ENCODE measurements around the gene TNFSF8. TPM values are rescaled to one million over a fixed set of nuclear protein-coding genes. Genes with fewer than 3 reads are reported as not detected.

Gene TNFSF8
- total RNA-seq, 2 experiments from 2014 or later = 70.9 to 71.6 TPM

- DNase-seq (no peak), ATAC-seq (ENCODE audit: poor library complexity) (no peak)
- peaks cover 2% of the 10 kb centered on the region for H3K9me3 Mint-ChIP-seq
- Histone ChIP-seq H3K36me3 (ENCODE audit: insufficient read depth, low read length) (no peaks in the 10 kb centered on the region), H3K27me3 (ENCODE audit: control insufficient read depth in 1 of 2, insufficient read depth in 2 of 2, low read length in 2 of 2) (no peaks in the 10 kb centered on the region), H3K9me3 (ENCODE audit: control insufficient read depth in 1 of 2, insufficient read depth in 1 of 2, low read length in 2 of 2) (no peaks in the 10 kb centered on the region), H3K27ac (ENCODE audit: low read depth in 1 of 2, low read length in 2 of 2) (no peak overlapping the region), H3K4me3 (ENCODE audit: low read length) (no peak overlapping the region), H3K4me1 (ENCODE audit: insufficient read depth, low read length) (no peaks in the 10 kb centered on the region)
- no peaks in the 10 kb centered on the region for H3K36me3 Mint-ChIP-seq (ENCODE audit: low read depth)
- H3K4me1 Mint-ChIP-seq (ENCODE audit: low read depth) = peaks cover 8% of the 10 kb centered on the region
- intact Hi-C loops (cut with DNase I, micrococcal nuclease) = no loop called here
- ChIA-PET POLR2A (no interaction called here), CTCF (no interaction called here)
- H3K27ac Mint-ChIP-seq = no peak overlapping the region
- H3K4me3 Mint-ChIP-seq = no peak overlapping the region
- TF ChIP-seq CTCF (IDR thresholded peaks at IDR 0.05) = no peak
- no peaks in the 10 kb centered on the region for H3K27me3 Mint-ChIP-seq
Observed at GRCh38 chr9:114854736-114855355, 75.5 kb downstream of the TNFSF8 start.

DNA sequence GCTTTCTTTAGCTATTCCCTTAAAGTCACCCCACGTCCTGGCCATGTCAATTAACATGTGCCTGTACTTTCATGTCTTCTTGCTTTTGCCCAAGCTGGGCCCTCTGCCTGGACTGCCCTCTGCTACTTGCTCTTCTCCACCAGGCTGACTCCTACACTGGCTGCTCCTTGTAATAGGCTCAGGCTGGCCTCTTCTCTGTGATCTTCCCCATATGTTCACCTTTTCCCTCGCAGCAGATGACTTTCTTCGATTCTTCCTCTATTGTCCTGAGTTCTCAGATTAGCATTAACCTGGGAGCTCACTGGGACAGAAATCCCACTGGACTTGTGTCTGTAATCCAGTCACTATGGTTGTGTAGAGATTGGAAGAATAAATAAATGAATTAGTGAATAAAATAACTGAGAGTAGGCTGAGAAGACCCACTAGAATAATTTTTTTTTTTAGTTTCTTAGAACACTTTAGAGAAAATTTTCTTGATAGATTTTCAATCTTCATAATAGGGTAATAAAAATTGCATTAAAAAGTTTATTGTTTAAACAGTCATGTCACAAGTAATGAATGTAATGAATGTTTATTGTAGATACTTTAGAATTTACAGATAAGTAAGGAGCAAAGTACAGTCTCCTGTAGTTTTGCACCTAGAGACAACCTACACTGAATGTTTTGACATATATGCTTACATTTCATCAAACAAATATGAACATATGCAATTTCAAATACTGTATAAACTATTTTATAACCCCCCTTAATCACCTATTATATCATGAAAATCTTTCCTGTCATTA is 77.1 kb downstream of the TNFSF8 start:
- POLR2A ChIA-PET = no interaction called here
- intact Hi-C loops (cut with DNase I, micrococcal nuclease) = no loop called here
- Mint-ChIP-seq H3K36me3 (ENCODE audit: low read depth) (no peaks in the 10 kb centered on the region), H3K27ac (no peak overlapping the region), H3K27me3 (no peaks in the 10 kb centered on the region), H3K4me3 (no peak overlapping the region), H3K9me3 (peaks cover 2% of the 10 kb centered on the region), H3K4me1 (ENCODE audit: low read depth) (peaks cover 8% of the 10 kb centered on the region)
- DNase-seq (no peak), ATAC-seq (ENCODE audit: poor library complexity) (no peak)
- no peaks in the 10 kb centered on the region for H3K27me3 ChIP-seq (ENCODE audit: control insufficient read depth in 1 of 2, insufficient read depth in 2 of 2, low read length in 2 of 2)
- H3K4me3 ChIP-seq (ENCODE audit: low read length) = no peak overlapping the region
- no peak overlapping the region for H3K27ac ChIP-seq (ENCODE audit: low read depth in 1 of 2, low read length in 2 of 2)
- no peak for TF ChIP-seq CTCF (IDR thresholded peaks at IDR 0.05)
- H3K4me1 ChIP-seq (ENCODE audit: insufficient read depth, low read length) = no peaks in the 10 kb centered on the region
- no peaks in the 10 kb centered on the region for H3K36me3 ChIP-seq (ENCODE audit: insufficient read depth, low read length)
- CTCF ChIA-PET = no interaction called here
- H3K9me3 ChIP-seq (ENCODE audit: control insufficient read depth in 1 of 2, insufficient read depth in 1 of 2, low read length in 2 of 2) = no peaks in the 10 kb centered on the region

DNA sequence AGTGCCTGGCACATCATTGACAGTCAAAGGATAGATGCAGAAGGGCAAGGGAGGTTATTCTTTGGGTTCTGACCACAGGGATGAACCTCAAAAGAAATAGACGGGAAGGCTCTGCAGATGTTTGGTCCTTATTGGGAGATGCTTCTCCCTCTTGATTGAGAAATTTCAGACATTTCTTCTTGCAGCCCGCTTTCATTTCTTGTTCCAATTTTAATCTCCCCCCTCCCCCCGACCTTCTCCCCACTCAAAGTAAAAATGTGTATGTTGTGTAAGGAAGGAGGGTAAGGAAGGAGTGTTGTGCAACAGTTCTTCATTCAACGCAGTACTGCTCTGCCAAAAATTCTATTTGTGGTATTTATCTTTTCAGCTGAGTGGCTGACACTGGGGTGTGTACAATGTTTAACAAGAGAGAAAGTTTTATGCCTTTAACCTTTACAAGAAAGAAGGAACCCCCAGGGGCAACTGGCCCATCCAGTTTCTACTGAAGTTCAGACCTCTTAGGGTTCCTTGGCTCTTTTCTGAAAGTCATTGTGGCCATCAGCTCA is 78.3 kb downstream of the TNFSF8 start:
- Mint-ChIP-seq H3K27me3 (no peaks in the 10 kb centered on the region), H3K9me3 (peaks cover 2% of the 10 kb centered on the region), H3K4me1 (ENCODE audit: low read depth) (peaks cover 8% of the 10 kb centered on the region), H3K4me3 (no peak overlapping the region), H3K36me3 (ENCODE audit: low read depth) (no peaks in the 10 kb centered on the region), H3K27ac (no peak overlapping the region)
- Histone ChIP-seq H3K36me3 (ENCODE audit: insufficient read depth, low read length) (no peaks in the 10 kb centered on the region), H3K9me3 (ENCODE audit: control insufficient read depth in 1 of 2, insufficient read depth in 1 of 2, low read length in 2 of 2) (no peaks in the 10 kb centered on the region), H3K4me3 (ENCODE audit: low read length) (no peak overlapping the region), H3K27ac (ENCODE audit: low read depth in 1 of 2, low read length in 2 of 2) (no peak overlapping the region), H3K4me1 (ENCODE audit: insufficient read depth, low read length) (no peaks in the 10 kb centered on the region), H3K27me3 (ENCODE audit: control insufficient read depth in 1 of 2, insufficient read depth in 2 of 2, low read length in 2 of 2) (no peaks in the 10 kb centered on the region)
- TF ChIP-seq CTCF (IDR thresholded peaks at IDR 0.05) = no peak
- DNase-seq (no peak), ATAC-seq (ENCODE audit: poor library complexity) (no peak)
- CTCF ChIA-PET = no interaction called here
- POLR2A ChIA-PET = interaction anchor here (1.2 kb wide), 1 partner anchor 28 kb away, joined by 3 read pairs; no protein-coding TSS in a partner anchor
- intact Hi-C loops (cut with DNase I, micrococcal nuclease) = no loop called here

Data from CD4-positive, alpha-beta T cell (primary cell).